ENCODE data around the gene AURKA. TPM values are rescaled to one million over a fixed set of nuclear protein-coding genes. Genes with fewer than 3 reads are reported as not detected.
"Not testable (repeated sequence)": the region's sequence is repeated elsewhere in the genome, so short reads cannot be mapped to it uniquely, and the experiment has no call there.

Gene AURKA
- total RNA-seq, 1 experiment from 2014 or later: 139 TPM

DNA sequence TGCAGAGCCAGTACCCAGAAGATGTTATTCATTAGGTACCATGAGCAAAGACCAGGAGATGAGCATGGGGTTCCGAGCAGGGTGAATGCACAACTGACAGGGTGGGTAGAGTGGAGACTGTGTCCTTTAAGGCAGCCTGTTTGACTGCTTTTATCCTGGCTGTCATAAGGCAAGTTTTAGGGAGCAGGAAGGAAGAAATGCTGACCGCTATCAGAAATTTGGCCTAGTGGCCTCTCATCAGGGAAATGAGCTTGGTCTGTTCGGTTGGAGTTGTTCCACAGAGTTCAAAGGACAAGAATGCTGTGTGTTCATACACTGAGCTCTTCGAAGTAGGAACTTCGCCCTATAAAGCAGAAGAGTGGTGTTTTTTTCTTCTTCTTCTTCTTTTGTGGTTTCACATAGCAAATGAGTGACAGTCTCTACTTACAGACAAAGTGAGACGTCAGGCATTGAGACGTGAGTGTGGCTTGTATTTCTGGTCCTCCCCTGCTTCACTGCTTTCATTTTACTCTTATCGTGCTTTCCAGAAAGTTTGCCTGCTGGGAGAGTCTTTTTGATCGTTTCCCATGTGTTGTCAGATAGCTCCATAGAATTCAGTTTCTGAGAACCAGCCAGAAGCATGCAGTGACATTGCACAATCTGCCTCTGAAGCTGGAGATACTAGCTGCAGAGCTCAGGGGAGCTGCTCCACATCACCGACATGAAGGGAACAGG, 19.9 kb upstream of the AURKA start, which contains the start of gene CASS4:
CASS4 (plus strand) TSS at position 502 of the 714 bp plus-strand sequence; CDS start at position 701, 199 bp downstream.
- no TSS peak for BruUV-seq (replicated peaks)
- Histone ChIP-seq H3K4me1 (ENCODE audit: insufficient read depth, low read length) (0 out of 2 replicates have a peak, but pooled peaks cover 4% of the 10 kb centered on the region), H2AFZ (ENCODE audit: low read length) (0 out of 2 replicates have a peak within 1 kb of the TSS, but pooled peaks have one; percentile 20), H3K27me3 (ENCODE audit: low read length) (no peaks in the 10 kb centered on the region), H3K4me3 (ENCODE audit: low read length) (no peak within 1 kb of the TSS), H3K9me3 (ENCODE audit: low read length) (no peaks in the 10 kb centered on the region), H4K20me1 (ENCODE audit: low read length) (no peaks in the 10 kb centered on the region), H3K9ac (ENCODE audit: low read length) (no peak within 1 kb of the TSS), H3F3A (ENCODE audit: low read length, unreplicated experiment) (no peaks in the 10 kb centered on the region), H3K36me3 (ENCODE audit: low read depth, low read length) (peaks cover 11% of the 10 kb centered on the region), H3K27ac (ENCODE audit: low read length) (no peak within 1 kb of the TSS), H3K4me2 (ENCODE audit: low read length) (peak within 1 kb of the TSS; percentile 40), H3K79me2 (ENCODE audit: low read length) (no peaks in the 10 kb centered on the region), H3K9me2 (replicated peaks; ENCODE audit: low read length) (no peaks in the 10 kb centered on the region)
- DNase-seq (peak; percentile 43), ATAC-seq (peak; percentile 31; the same call in 1 of the 2 replicates)
- POLR2A ChIA-PET (ENCODE audit: unreplicated experiment): interaction anchor here (0.6 kb wide), 1 partner anchor 58 kb away, joined by 6 read pairs; no protein-coding TSS in a partner anchor
- intact Hi-C loops (cut with micrococcal nuclease): no loop called here
- TF ChIP-seq CTCF (conservative IDR thresholded peaks at IDR 0.05; ENCODE audit: low read depth, low read length) (no peak), EZH2phosphoT487 (IDR thresholded peaks at IDR 0.05; ENCODE audit: borderline replicate concordance, low read length) (no peak), EZH2 (IDR thresholded peaks at IDR 0.05; ENCODE audit: low read length, unreplicated experiment) (no peak)
- CTCF ChIA-PET: no interaction called here

DNA sequence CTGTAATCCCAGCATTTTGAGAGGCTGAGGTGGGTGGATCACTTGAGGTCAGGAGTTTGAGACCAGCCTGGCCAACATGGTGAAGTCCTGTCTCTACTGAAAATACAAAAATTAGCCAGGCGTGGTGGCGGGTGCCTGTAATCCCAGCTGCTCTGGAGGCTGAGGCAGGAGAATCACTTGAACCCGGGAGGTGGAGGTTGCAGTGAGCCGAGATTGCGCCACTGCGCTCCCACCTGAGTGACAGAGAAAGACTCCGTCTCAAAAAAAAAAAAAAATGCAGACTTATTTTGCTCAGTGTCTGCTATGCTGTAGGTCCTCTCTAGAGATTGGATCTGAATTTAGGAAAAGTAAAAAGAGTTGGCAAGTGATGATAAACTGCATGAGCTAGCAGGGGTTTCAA, 19.3 kb upstream of the AURKA start:
- H4K20me1 ChIP-seq (ENCODE audit: low read length); H3K4me1 ChIP-seq (ENCODE audit: insufficient read depth, low read length); ATAC-seq; intact Hi-C loops (cut with micrococcal nuclease); H3K27ac ChIP-seq (ENCODE audit: low read length); CTCF ChIA-PET; H3K9ac ChIP-seq (ENCODE audit: low read length); DNase-seq; H3K9me3 ChIP-seq (ENCODE audit: low read length); BruUV-seq (replicated peaks); H3K9me2 ChIP-seq (replicated peaks; ENCODE audit: low read length); H3K4me2 ChIP-seq (ENCODE audit: low read length); H2AFZ ChIP-seq (ENCODE audit: low read length); H3K79me2 ChIP-seq (ENCODE audit: low read length); POLR2A ChIA-PET (ENCODE audit: unreplicated experiment); H3F3A ChIP-seq (ENCODE audit: low read length, unreplicated experiment); H3K4me3 ChIP-seq (ENCODE audit: low read length); H3K27me3 ChIP-seq (ENCODE audit: low read length): not testable (repeated sequence)
- peaks cover 15% of the 10 kb centered on the region for H3K36me3 ChIP-seq (ENCODE audit: low read depth, low read length)

- H3K9me3 ChIP-seq (ENCODE audit: low read length): no peaks in the 10 kb centered on the region
- H3K4me2 ChIP-seq (ENCODE audit: low read length): no peak overlapping the region
- intact Hi-C loops (cut with micrococcal nuclease): no loop called here
- H3K27ac ChIP-seq (ENCODE audit: low read length): no peak overlapping the region
- no peak overlapping the region for H2AFZ ChIP-seq (ENCODE audit: low read length)
- no peaks in the 10 kb centered on the region for H3F3A ChIP-seq (ENCODE audit: low read length, unreplicated experiment)
- no peaks in the 10 kb centered on the region for H4K20me1 ChIP-seq (ENCODE audit: low read length)
- no peaks in the 10 kb centered on the region for H3K27me3 ChIP-seq (ENCODE audit: low read length)
- ATAC-seq (no peak), DNase-seq (no peak)
- no peak overlapping the region for H3K9ac ChIP-seq (ENCODE audit: low read length)
- H3K4me1 ChIP-seq (ENCODE audit: insufficient read depth, low read length): 0 out of 2 replicates have a peak, but pooled peaks cover 4% of the 10 kb centered on the region
- peaks cover 24% of the 10 kb centered on the region for H3K36me3 ChIP-seq (ENCODE audit: low read depth, low read length)
- TF ChIP-seq EZH2 (IDR thresholded peaks at IDR 0.05; ENCODE audit: low read length, unreplicated experiment) (no peak), CTCF (conservative IDR thresholded peaks at IDR 0.05; ENCODE audit: low read depth, low read length) (no peak), EZH2phosphoT487 (IDR thresholded peaks at IDR 0.05; ENCODE audit: borderline replicate concordance, low read length) (no peak)
- no peaks in the 10 kb centered on the region for H3K79me2 ChIP-seq (ENCODE audit: low read length)
- POLR2A ChIA-PET (ENCODE audit: unreplicated experiment): no interaction called here
- H3K9me2 ChIP-seq (replicated peaks; ENCODE audit: low read length): no peaks in the 10 kb centered on the region
- no peak overlapping the region for H3K4me3 ChIP-seq (ENCODE audit: low read length)
- BruUV-seq (replicated peaks): no TSS peak
- CTCF ChIA-PET: no interaction called here
These were observed 17.9 kb upstream of the AURKA start for GRCh38 chr20:56409956-56410355.
